Stomach (tissue), 4 donors: ENCODE measurements around the gene P4HB.

Source experiments
- EP300 ChIP-seq: sonication (generic); formaldehyde crosslinking; IDR thresholded peaks from one replicate; pipeline ENCODE4 v1.6.1; 2017; ENCODE audit warnings: antibody characterized with exemption
- POLR2A ChIP-seq, 4 donors: fragments of 450-650 bp; IDR thresholded peaks; one replicate each; pipeline ENCODE4 v1.6.1; 2016; ENCODE audit warnings: antibody characterized with exemption in 4 of 4, control low read depth in 2 of 4, mild to moderate bottlenecking in 1 of 4, moderate library complexity in 1 of 4
- TF ChIP-seq, protein P1 (sequence below), 7 experiments: fragments of 450-650 bp in 4 of 7; fragments of 200-600 bp in 3 of 7; sonication (generic) in 3 of 7; IDR thresholded peaks; one replicate each; pipeline ENCODE4 v1.5.1; 2016 to 2019; ENCODE audit warnings: antibody characterized with exemption in 7 of 7, control low read depth in 2 of 7, mild to moderate bottlenecking in 1 of 7

DNA sequence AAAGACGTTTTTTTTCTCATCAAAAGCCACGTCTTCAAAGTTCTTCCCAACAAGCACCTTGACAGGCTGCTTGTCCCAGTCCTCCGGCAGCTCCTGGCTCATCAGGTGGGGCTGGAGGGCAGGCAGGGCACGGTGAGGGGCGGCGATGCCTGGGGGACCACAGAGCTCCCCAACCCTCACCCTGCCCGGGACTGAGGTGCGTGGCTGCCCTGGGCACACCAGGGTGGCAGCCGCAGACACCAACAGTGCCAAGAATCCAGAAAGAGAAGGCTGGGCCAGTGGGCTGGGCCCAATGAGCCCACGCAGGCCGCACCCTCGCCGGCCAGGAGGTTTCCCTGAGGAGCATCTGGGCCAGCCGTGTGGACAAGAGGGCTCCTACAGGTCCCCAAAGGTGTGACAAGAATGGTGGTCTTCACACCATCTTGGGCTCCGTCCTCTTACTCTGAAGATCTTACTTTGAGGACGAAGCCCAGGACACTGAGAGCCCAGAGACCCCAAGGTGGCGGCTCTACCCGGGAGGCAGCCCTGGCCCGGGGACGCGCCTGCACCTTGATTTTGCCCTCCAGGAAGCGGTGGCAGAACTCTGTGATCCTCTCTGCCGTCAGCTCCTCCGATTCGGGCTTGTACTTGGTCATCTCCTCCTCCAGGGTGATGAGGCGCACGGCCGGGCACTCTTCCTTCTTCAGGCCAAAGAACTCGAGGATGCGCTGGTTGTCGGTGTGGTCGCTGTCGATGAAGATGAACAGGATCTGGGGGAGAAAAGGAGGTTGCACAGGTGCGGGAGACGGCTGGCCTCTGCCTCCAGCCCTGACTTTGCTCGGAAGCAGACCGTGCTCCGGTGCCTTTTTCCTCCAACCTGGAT is 14.2 kb downstream of the P4HB start:
- TF ChIP-seq, protein P1, sequence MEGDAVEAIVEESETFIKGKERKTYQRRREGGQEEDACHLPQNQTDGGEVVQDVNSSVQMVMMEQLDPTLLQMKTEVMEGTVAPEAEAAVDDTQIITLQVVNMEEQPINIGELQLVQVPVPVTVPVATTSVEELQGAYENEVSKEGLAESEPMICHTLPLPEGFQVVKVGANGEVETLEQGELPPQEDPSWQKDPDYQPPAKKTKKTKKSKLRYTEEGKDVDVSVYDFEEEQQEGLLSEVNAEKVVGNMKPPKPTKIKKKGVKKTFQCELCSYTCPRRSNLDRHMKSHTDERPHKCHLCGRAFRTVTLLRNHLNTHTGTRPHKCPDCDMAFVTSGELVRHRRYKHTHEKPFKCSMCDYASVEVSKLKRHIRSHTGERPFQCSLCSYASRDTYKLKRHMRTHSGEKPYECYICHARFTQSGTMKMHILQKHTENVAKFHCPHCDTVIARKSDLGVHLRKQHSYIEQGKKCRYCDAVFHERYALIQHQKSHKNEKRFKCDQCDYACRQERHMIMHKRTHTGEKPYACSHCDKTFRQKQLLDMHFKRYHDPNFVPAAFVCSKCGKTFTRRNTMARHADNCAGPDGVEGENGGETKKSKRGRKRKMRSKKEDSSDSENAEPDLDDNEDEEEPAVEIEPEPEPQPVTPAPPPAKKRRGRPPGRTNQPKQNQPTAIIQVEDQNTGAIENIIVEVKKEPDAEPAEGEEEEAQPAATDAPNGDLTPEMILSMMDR (IDR thresholded peaks at IDR 0.05), result no peak
- TF ChIP-seq POLR2A (IDR thresholded peaks at IDR 0.05) (no peak), EP300 (no peak)
